HepG2 (cell line): ENCODE data around the gene ATP5PB. TPM values are rescaled to one million over a fixed set of nuclear protein-coding genes. Genes with fewer than 3 reads are reported as not detected.

Experiments
- DMAP1 ChIP-seq: IDR thresholded peaks from 2 replicates; pipeline ENCODE4 v1.6.1; 2016
- DPF2 ChIP-seq: sonication (generic); formaldehyde crosslinking; IDR thresholded peaks from 2 replicates; pipeline ENCODE4 v1.4.0; 2020; ENCODE audit warnings: mild to moderate bottlenecking, low read depth, missing genetic modification reagents, borderline replicate concordance
- EP300 ChIP-seq, 3 experiments: sonication (generic) in 1 of 3; formaldehyde crosslinking in 1 of 3; IDR thresholded peaks; 2 replicates each; pipeline versions ENCODE4 v1.5.1 to v1.6.1; 2011 to 2020; ENCODE audit warnings: low read depth in 2 of 3, low read length in 2 of 3, borderline replicate concordance in 1 of 3, improper control_type of control experiment in 1 of 3, mild to moderate bottlenecking in 1 of 3, missing genetic modification reagents in 1 of 3, moderate library complexity in 1 of 3
- ETV5 ChIP-seq: IDR thresholded peaks from 2 replicates; pipeline ENCODE4 v1.6.1; 2018; ENCODE audit warnings: missing biosample characterization, missing genetic modification reagents, inconsistent platforms, borderline replicate concordance
- EZH2 ChIP-seq: conservative IDR thresholded peaks from 2 replicates; pipeline ENCODE4 v1.6.1; 2012; ENCODE audit warnings: mild to moderate bottlenecking, low read depth, low read length, moderate library complexity
- FOSL1 ChIP-seq: sonication (generic); formaldehyde crosslinking; IDR thresholded peaks from 2 replicates; pipeline ENCODE4 v1.9.0; 2021; ENCODE audit warnings: missing genetic modification reagents, borderline replicate concordance
- FOXK1 ChIP-seq: sonication (generic); formaldehyde crosslinking; IDR thresholded peaks from 2 replicates; pipeline ENCODE4 v1.4.0; 2020; ENCODE audit warnings: low read depth, missing genetic modification reagents, borderline replicate concordance
- HDAC2 ChIP-seq: sonication (generic); formaldehyde crosslinking; IDR thresholded peaks from 2 replicates; pipeline ENCODE4 v1.4.0; 2020; ENCODE audit warnings: missing genetic modification reagents
- HNF4G ChIP-seq, 2 experiments: sonication (generic) in 1 of 2; formaldehyde crosslinking in 1 of 2; IDR thresholded peaks; 2 replicates each; pipeline versions ENCODE4 v1.4.0 to v1.6.1; 2011 to 2020; ENCODE audit warnings: borderline replicate concordance in 2 of 2, low read depth in 2 of 2, mild to moderate bottlenecking in 2 of 2, low read length in 1 of 2, missing genetic modification reagents in 1 of 2, moderate library complexity in 1 of 2
- HNRNPL ChIP-seq: fragments of 200-400 bp; formaldehyde crosslinking; IDR thresholded peaks from 2 replicates; pipeline ENCODE4 v1.6.1; 2017; ENCODE audit warnings: mild to moderate bottlenecking, low read depth, low read length
- HNRNPUL1 ChIP-seq: fragments of 200-400 bp; formaldehyde crosslinking; IDR thresholded peaks from 2 replicates; pipeline ENCODE4 v1.6.1; 2017; ENCODE audit warnings: low read depth, mild to moderate bottlenecking, low read length, moderate library complexity
- PRMT3 ChIP-seq: sonication (generic); formaldehyde crosslinking; IDR thresholded peaks from 2 replicates; pipeline ENCODE4 v1.8.1; 2022; ENCODE audit warnings: low read depth, mild to moderate bottlenecking, moderate library complexity, missing genetic modification reagents, borderline replicate concordance
- SAP130 ChIP-seq: IDR thresholded peaks from 2 replicates; pipeline ENCODE4 v1.6.1; 2016; ENCODE audit warnings: low read depth
- SOX5 ChIP-seq: IDR thresholded peaks from 2 replicates; pipeline ENCODE4 v1.6.1; 2016; ENCODE audit warnings: borderline replicate concordance
- TBX3 ChIP-seq: fragments of 450-650 bp; IDR thresholded peaks from 2 replicates; pipeline ENCODE4 v1.6.1; 2017; ENCODE audit warnings: antibody characterized with exemption, mild to moderate bottlenecking, inconsistent platforms, borderline replicate concordance
- TCF7 ChIP-seq: sonication (generic); IDR thresholded peaks from 2 replicates; pipeline ENCODE4 v1.6.1; 2016; ENCODE audit warnings: antibody characterized with exemption, low read depth
- TERF1 ChIP-seq: sonication (generic); formaldehyde crosslinking; IDR thresholded peaks from 2 replicates; pipeline ENCODE4 v1.8.0; 2022; ENCODE audit warnings: mild to moderate bottlenecking, missing genetic modification reagents, moderate library complexity
- TOE1 ChIP-seq: sonication (generic); formaldehyde crosslinking; IDR thresholded peaks from 2 replicates; pipeline ENCODE4 v1.4.0; 2020; ENCODE audit warnings: mild to moderate bottlenecking, missing genetic modification reagents
- YEATS2 ChIP-seq: sonication (generic); formaldehyde crosslinking; IDR thresholded peaks from 2 replicates; pipeline ENCODE4 v1.4.0; 2020; ENCODE audit warnings: missing genetic modification reagents, borderline replicate concordance
- ZFP1 ChIP-seq: IDR thresholded peaks from 2 replicates; pipeline ENCODE4 v1.6.1; 2016
- ZFY ChIP-seq: sonication (generic); formaldehyde crosslinking; IDR thresholded peaks from 2 replicates; pipeline ENCODE4 v1.4.0; 2020; ENCODE audit warnings: missing genetic modification reagents
- ZNF143 ChIP-seq: sonication (generic); formaldehyde crosslinking; IDR thresholded peaks from 2 replicates; pipeline ENCODE4 v1.4.0; 2020; ENCODE audit warnings: missing genetic modification reagents
- ZNF335 ChIP-seq: sonication (generic); formaldehyde crosslinking; IDR thresholded peaks from 2 replicates; pipeline ENCODE4 v1.4.0; 2020; ENCODE audit warnings: missing genetic modification reagents
- ZNF350 ChIP-seq: sonication (generic); formaldehyde crosslinking; IDR thresholded peaks from 2 replicates; pipeline ENCODE4 v1.4.0; 2020; ENCODE audit warnings: mild to moderate bottlenecking, low read depth, missing genetic modification reagents, borderline replicate concordance
- ZNF484 ChIP-seq: sonication (generic); formaldehyde crosslinking; IDR thresholded peaks from 2 replicates; pipeline ENCODE4 v1.5.1; 2020; ENCODE audit warnings: mild to moderate bottlenecking, low read depth, missing genetic modification reagents, borderline replicate concordance
- ZNF597 ChIP-seq: sonication (generic); formaldehyde crosslinking; IDR thresholded peaks from 2 replicates; pipeline ENCODE4 v1.5.0; 2020; ENCODE audit warnings: missing genetic modification reagents
- ZNF776 ChIP-seq: sonication (generic); formaldehyde crosslinking; IDR thresholded peaks from 2 replicates; pipeline ENCODE4 v1.4.0; 2020; ENCODE audit warnings: mild to moderate bottlenecking, missing genetic modification reagents
- polyA plus RNA-seq, 8 experiments: library from polyadenylated mRNA; depleted of rRNA in 3 of 8; stranded (reverse) in 7 of 8; unstranded in 1 of 8; fragments of >200 nt; fragmentation: Illumina TruSeq in 4 of 8; extraction: Trizol in 4 of 8; gene quantifications; 2 replicates each; pipeline versions ENCODE4 v1.2.1 to v1.2.3, GENCODE V29; 2011 to 2016; ENCODE audit warnings: low read depth in 4 of 8, missing spikeins in 1 of 8, mixed read lengths in 1 of 8; ENCODE audit not compliant: insufficient read depth in 1 of 8
- total RNA-seq, 5 experiments: library from RNA; depleted of rRNA; stranded (reverse); fragments of >200 nt; fragmentation: Illumina TruSeq; extraction: Trizol; gene quantifications; 2 replicates each; pipeline ENCODE4 v1.2.3, GENCODE V29; 2016; ENCODE audit warnings: low read depth in 1 of 5
- TF ChIP-seq, protein P1 (sequence below): sonication (generic); formaldehyde crosslinking; IDR thresholded peaks from 2 replicates; pipeline ENCODE4 v1.4.0; 2020; ENCODE audit warnings: mild to moderate bottlenecking, missing genetic modification reagents

The ATP5PB gene
- total and polyA plus RNA-seq, 2 of the 13 experiments (the other 11 are each of a cell fraction or from before 2014, with no cell fraction given): 297 to 541 TPM

GRCh38 chr1:111446967-111447892, 2.0 kb upstream of the ATP5PB start (continued):
- TF ChIP-seq TERF1 (CRISPR knock-in tag) (no peak), EZH2 (no peak), FOSL1 (CRISPR knock-in tag) (no peak), EP300 (IDR thresholded peaks at IDR 0.05; ENCODE audit: low read depth in 2 of 2, low read length in 2 of 2) (peak in 1 of 2 experiments; percentile 41; a peak in 1 of 4 replicates), EP300 (CRISPR knock-in tag; IDR thresholded peaks at IDR 0.05; ENCODE audit: borderline replicate concordance) (no peak; the same call in 1 of the 2 replicates), ZNF350 (no peak), ZNF776 (no peak), TCF7 (peak; percentile 75), ZFY (CRISPR knock-in tag) (no peak), HNF4G (IDR thresholded peaks at IDR 0.05; ENCODE audit: borderline replicate concordance, low read depth, low read length) (no peak), HNF4G (CRISPR knock-in tag; IDR thresholded peaks at IDR 0.05; ENCODE audit: borderline replicate concordance, low read depth) (no peak), HNRNPUL1 (no peak), ZNF335 (CRISPR knock-in tag) (no peak), TOE1 (no peak), SAP130 (CRISPR knock-in tag) (peak; percentile 56; the same call in 1 of the 2 replicates), ZNF597 (no peak), SOX5 (CRISPR knock-in tag) (peak; percentile 23; the same call in 1 of the 2 replicates), ZNF484 (no peak), ETV5 (CRISPR knock-in tag) (peak; percentile 70; the same call in 1 of the 2 replicates), ZFP1 (CRISPR knock-in tag) (no peak), PRMT3 (CRISPR knock-in tag) (no peak), HDAC2 (CRISPR knock-in tag) (no peak), DPF2 (no peak), ZNF143 (CRISPR knock-in tag) (peak; percentile 35; the same call in 1 of the 2 replicates), DMAP1 (CRISPR knock-in tag) (no peak), YEATS2 (CRISPR knock-in tag) (no peak), HNRNPL (no peak), TBX3 (no peak), FOXK1 (CRISPR knock-in tag) (no peak)
- TF ChIP-seq, protein P1, sequence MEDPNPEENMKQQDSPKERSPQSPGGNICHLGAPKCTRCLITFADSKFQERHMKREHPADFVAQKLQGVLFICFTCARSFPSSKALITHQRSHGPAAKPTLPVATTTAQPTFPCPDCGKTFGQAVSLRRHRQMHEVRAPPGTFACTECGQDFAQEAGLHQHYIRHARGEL (CRISPR knock-in tag): no peak
